ENCODE results near the gene ACBD6.
A peak's percentile ranks its signal among the peaks of the same experiment; 100 is the strongest.
"Not testable (repeated sequence)": the region's sequence is repeated elsewhere in the genome, so short reads cannot be mapped to it uniquely, and the experiment has no call there.

ACBD6 gene

DNA sequence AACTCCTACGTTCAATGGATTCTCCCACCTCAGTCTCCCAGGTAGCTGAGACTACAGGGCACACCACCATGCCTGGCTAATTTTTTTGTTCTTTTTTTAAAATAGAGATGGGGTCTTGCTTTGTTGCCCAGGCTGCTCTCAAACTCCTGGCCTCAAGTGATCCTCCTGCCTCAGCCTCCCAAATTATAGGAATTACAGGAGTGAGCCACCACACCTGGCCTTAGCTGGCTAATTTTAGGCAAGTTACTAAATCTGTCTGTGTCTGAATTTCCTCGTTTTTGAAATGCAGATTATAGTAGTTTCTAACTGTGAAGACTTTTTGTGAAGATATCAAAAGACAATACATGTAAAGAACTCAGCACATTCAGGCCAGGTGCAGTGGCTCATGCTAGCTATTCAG lies 13.7 kb downstream of the ACBD6 start:
- no peak for DNase-seq

GRCh38 chr1:180486092-180486491 lies 16.3 kb downstream of the ACBD6 start:
- DNase-seq, result no peak

- no peak for DNase-seq
Measured at GRCh38 chr1:180484490-180484889, 17.9 kb downstream of the ACBD6 start.

DNA sequence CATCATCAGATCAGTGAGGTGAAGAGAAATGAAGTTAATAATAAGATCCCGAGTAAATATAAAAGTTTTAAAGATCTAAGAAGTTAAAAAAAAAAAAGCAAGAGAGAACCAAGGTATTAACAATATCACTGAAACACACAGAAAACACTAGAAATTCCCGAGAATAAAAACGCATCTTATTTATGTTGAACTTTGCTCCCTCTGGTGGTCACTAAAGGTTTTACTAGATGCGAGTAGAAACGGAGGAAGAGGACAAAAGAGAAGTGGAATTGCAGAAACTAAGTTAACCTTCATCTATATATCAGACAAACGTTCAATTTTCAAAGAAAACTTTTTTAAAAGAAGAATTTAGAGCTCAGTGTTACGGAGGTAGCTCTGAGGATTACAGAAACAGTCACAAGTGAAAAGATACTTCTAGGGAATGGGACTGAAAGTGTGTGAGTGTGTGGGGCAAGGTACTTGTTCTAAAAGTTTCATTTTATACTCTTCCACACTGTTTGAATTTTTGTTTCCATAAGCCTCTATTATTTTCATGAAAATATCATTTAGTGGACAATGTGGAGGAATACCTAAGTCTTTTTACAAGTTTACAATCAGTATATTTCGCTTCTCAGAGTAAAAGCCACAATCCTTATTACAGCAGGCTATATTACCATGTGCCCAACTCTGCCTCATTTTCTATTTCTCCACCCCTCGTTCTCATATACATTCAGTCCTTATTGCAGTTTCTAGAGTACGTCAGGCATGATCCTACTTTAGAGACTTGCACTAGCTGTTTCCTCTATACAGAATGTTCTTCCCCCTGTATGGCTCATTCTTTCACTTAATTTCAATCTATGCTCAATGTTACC lies 19.7 kb downstream of the ACBD6 start:
- DNase-seq, result no peak

DNA sequence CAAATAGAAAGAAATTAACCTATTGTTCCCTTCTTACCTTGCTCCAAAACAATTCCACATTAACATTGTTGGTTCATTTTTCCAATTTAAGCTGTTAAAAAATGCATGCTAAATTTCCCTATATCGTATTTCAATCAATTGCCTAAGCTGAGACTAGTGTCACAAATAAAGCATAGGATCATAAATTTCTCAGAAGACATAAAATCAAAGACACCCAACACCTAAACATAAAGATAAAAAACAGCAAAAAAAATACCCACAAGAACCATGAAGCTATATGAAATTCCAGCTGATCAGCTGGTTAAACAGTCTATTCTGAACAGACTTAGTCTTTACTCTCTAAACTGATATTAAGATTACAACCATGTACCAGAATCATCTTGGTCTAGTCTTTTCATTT lies 32.3 kb downstream of the ACBD6 start:
- DNase-seq, result no peak

DNA sequence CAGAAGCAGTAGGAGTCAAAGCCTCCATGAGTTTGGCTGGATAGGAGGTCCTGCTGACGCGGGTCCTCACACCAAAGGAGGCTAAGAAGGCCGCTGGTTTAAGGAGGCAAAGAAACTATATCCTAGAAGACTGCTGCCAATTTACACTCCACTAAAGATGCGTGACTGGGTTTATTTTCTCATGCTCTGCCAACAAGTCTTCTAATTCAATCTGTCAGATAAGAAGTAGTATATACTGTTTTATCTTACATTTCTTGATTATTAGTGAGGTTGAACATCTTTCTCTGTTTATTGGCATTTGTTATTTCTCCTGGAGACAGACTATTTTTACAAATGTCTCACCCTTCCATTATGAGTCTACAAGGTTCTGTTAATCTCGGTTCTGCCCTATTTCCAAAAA lies 34.1 kb downstream of the ACBD6 start:
- no peak for DNase-seq

DNA sequence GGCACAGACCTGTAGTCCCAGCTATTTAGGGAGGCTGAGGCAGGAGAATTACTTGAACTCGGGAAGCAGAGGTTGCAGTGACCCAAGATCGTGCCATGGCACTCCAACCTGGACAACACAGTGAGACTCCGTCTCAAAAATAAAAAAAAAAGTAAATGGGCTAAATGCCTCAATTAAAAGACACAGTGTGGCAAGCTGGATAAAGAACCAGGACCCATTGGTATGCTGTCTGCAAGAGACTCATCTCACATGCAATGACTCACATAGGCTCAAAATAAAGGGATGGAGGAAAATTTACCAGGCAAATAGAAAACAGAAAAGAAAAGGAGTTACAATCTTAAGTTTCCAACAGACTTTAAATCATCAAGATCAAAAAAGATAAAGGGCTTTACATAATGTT lies 40.3 kb downstream of the ACBD6 start:
- no peak for DNase-seq

DNA sequence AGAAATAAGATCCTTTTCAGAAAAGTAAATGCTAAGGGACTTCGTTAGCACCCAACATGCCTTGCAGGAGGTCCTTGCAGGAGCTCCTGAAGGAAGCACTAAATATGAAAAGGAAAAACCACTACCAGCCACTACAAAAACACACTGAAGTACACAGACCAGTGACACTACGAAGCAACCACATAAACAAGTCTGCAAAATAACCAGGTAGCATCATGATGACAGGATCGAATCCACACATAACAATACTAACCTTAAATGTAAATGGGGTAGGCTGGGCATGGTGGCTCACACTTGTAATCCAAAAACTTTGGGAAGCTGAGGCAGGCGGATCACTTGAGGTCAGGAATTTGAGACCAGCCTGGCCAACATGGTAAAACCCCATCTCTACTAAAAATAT lies 40.7 kb downstream of the ACBD6 start:
- not testable (repeated sequence) for DNase-seq

DNA sequence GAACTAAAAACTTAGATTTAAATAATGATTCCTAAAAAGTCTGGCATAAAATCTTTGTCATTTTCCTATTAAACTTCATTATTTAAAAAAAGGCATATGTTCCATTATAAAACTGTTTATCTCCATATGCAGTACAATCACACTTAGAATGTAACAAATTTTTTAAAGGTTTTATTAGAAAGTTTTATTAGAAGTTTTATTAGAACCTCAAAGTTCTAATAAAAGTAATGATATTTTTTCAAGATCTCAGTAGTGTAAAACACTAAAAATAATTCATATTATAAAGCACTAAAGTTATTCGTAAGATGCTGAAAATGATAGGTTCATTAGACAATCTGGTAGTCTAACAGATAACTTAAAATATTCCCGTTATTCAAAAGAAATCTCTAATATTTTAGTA lies 43.6 kb downstream of the ACBD6 start:
- no peak for DNase-seq

- DNase-seq, result no peak
Measured at GRCh38 chr1:180456191-180456590, 46.2 kb downstream of the ACBD6 start.

DNA sequence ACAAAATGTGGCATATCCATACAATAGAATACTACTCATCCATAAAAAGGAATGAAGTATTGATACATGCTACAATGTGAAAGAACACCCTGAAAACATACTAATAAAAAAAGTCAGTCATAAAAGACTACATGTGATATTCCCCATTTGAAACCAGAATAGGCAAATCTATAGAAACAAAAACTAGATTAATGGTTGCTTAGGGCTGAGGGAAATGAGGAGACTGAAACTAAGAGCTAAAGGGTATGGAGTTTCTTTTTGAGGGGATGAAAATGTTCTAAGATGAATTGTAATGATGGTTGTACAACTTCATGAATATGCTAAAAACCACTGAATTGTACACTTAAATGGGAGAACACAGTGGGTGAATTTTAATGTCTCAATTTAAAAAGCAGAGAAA lies 50.9 kb downstream of the ACBD6 start:
- DNase-seq, result no peak

DNA sequence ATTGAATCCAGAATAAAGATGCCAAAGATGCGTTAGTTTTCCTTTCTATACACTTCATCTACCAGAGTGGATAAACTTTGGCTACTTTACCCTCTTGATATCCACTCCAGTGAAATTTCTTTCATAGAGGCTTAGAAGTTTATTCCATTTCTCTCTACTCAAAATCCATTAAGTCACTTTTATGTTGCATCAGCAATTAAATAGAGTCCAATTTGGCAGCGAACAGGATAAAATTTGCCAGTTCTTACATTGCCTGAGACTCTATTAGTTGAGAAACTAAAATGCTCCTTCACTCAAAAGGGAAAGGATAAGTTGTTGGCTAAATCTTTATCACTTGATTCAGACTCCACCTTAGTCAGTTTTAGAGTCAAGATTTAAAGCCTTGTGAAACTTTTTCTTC lies 57.9 kb downstream of the ACBD6 start:
- DNase-seq, result no peak

DNA sequence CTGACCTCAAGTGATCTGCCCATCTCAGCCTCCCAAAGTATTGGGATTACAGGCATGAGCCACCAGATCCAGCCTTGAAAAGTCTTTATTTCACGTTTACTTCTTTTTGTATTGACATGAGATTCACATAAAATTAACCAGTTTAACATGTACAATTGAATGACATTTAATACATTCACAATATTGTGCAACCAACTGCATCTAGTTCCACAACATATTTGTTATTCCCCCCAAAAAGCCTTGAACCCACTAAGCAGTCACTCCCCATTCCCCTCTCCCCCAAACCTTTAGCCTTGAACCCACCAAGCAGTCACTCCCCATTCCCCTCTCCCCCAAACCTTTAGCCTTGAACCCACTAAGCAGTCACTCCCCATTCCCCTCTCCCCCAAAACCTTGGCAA lies 62.0 kb downstream of the ACBD6 start:
- DNase-seq, result no peak

- no peak for DNase-seq
Measured at GRCh38 chr1:180435566-180435965, 66.8 kb downstream of the ACBD6 start.

DNA sequence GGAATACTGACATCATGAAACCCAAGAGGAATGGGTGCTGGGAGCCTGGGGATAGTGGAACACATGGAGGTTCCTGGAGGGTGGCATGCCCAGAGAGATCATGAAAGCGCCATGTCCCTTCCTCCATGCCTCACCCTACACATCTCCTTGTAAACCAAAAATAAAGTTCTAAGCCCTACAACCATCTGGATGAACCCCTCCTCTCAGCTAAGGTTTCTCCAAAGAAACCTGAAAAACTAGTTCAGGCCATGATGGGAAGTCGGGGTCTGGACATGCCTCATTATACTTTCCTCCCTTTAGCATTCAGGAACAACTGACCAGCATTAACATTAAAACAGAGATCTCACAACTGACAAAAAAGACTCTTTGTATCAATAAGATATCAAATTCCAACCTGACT lies 68.5 kb downstream of the ACBD6 start:
- no peak for DNase-seq

DNA sequence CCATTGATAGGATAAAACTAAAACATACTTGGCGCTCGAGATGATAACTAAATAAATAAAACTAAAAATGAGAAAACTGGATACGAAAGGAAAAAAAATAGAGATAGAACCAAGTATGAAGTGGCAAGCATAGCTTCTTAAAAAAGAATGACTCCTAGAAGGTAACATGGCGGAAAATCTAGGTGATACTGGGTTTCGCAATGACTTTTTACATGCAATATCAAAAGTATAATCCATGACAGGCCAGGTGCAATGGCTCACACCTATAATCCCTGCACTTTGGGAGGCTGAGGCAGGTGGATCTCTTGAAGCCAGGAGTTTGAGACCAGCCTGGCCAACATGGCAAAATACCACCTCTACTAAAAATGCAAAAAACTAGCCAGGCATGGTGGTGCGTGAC lies 70.7 kb downstream of the ACBD6 start:
- no peak for DNase-seq

GRCh38 chr1:180428782-180429695 lies 73.3 kb downstream of the ACBD6 start:
- no peak for DNase-seq

GRCh38 chr1:180425952-180426351 lies 76.4 kb downstream of the ACBD6 start:
- no peak for DNase-seq

GRCh38 chr1:180424848-180425457 lies 77.4 kb downstream of the ACBD6 start:
- no peak for DNase-seq

GRCh38 chr1:180421614-180422013 lies 80.8 kb downstream of the ACBD6 start:
- DNase-seq, result no peak

- not testable (repeated sequence) for DNase-seq
Measured at GRCh38 chr1:180421145-180421544, 81.2 kb downstream of the ACBD6 start.

- peak; percentile 49 for DNase-seq
Measured at GRCh38 chr1:180415985-180416633, 86.3 kb downstream of the ACBD6 start.

GRCh38 chr1:180415236-180415848 lies 87.0 kb downstream of the ACBD6 start:
- no peak for DNase-seq
